Adipocyte (in vitro differentiated cells): ENCODE results near the gene FFAR4.

Experiments used
- DNase-seq: peaks from one replicate; pipeline ENCODE4 v3.0.0-alpha.2; 2015; ENCODE audit warnings: low read depth
- H3K27me3 ChIP-seq: replicated peaks from 2 replicates; pipeline ENCODE4 v1.7.0; 2013; ENCODE audit warnings: mild to moderate bottlenecking, low read length, moderate library complexity; ENCODE audit not compliant: control insufficient read depth, insufficient read depth
- H3K36me3 ChIP-seq: 2 replicates; pipeline ENCODE4 v1.7.0; 2013; ENCODE audit warnings: low read length, mild to moderate bottlenecking, moderate library complexity; ENCODE audit not compliant: control insufficient read depth, insufficient read depth, severe bottlenecking
- H3K4me1 ChIP-seq: 2 replicates; pipeline ENCODE4 v1.7.0; 2013; ENCODE audit warnings: mild to moderate bottlenecking, low read length, moderate library complexity; ENCODE audit not compliant: control insufficient read depth, insufficient read depth
- H3K4me3 ChIP-seq: 2 replicates; pipeline ENCODE4 v1.7.0; 2013; ENCODE audit warnings: mild to moderate bottlenecking, low read length, moderate library complexity
- H3K9ac ChIP-seq: 2 replicates; pipeline ENCODE4 v1.7.0; 2013; ENCODE audit warnings: mild to moderate bottlenecking, low read length, moderate library complexity
- H3K9me3 ChIP-seq: 2 replicates; pipeline ENCODE4 v1.7.0; 2013; ENCODE audit warnings: mild to moderate bottlenecking, low read length, moderate library complexity; ENCODE audit not compliant: control insufficient read depth

FFAR4 gene

GRCh38 chr10:93573051-93573909 is 6.8 kb downstream of the FFAR4 start:
- Histone ChIP-seq H3K27me3 (peaks cover 72% of the 10 kb centered on the region), H3K9me3 (no peaks in the 10 kb centered on the region)

GRCh38 chr10:93573924-93574323 is 7.5 kb downstream of the FFAR4 start:
- Histone ChIP-seq H3K9ac (no peak overlapping the region), H3K27me3 (peaks cover 68% of the 10 kb centered on the region), H3K4me3 (no peak overlapping the region), H3K9me3 (no peaks in the 10 kb centered on the region), H3K36me3 (no peaks in the 10 kb centered on the region), H3K4me1 (no peaks in the 10 kb centered on the region)
- no peak for DNase-seq

More at GRCh38 chr10:93573051-93573909, 6.8 kb downstream of the FFAR4 start:
- no peak for DNase-seq
- Histone ChIP-seq H3K36me3 (no peaks in the 10 kb centered on the region), H3K9ac (no peak overlapping the region), H3K4me3 (no peak overlapping the region), H3K4me1 (no peaks in the 10 kb centered on the region)

GRCh38 chr10:93576888-93577287 is 10.4 kb downstream of the FFAR4 start:
- peaks cover 68% of the 10 kb centered on the region for H3K27me3 ChIP-seq
- H3K36me3 ChIP-seq: no peaks in the 10 kb centered on the region
- DNase-seq: no peak

GRCh38 chr10:93577565-93577964 is 11.1 kb downstream of the FFAR4 start:
- Histone ChIP-seq H3K9ac (no peak overlapping the region), H3K27me3 (peaks cover 61% of the 10 kb centered on the region), H3K36me3 (no peaks in the 10 kb centered on the region), H3K4me3 (no peak overlapping the region), H3K9me3 (peaks cover 16% of the 10 kb centered on the region), H3K4me1 (no peaks in the 10 kb centered on the region)
- no peak for DNase-seq

More at GRCh38 chr10:93576888-93577287, 10.4 kb downstream of the FFAR4 start:
- no peaks in the 10 kb centered on the region for H3K4me1 ChIP-seq
- no peak overlapping the region for H3K4me3 ChIP-seq
- H3K9ac ChIP-seq: no peak overlapping the region
- H3K9me3 ChIP-seq: peaks cover 16% of the 10 kb centered on the region

- Histone ChIP-seq H3K9me3 (peaks cover 16% of the 10 kb centered on the region), H3K4me3 (no peak overlapping the region), H3K9ac (no peak overlapping the region), H3K27me3 (peaks cover 53% of the 10 kb centered on the region), H3K4me1 (no peaks in the 10 kb centered on the region), H3K36me3 (no peaks in the 10 kb centered on the region)
- no peak for DNase-seq
These were observed 12.6 kb downstream of the FFAR4 start for GRCh38 chr10:93579089-93579488.

GRCh38 chr10:93579985-93580711 is 13.7 kb downstream of the FFAR4 start:
- Histone ChIP-seq H3K9me3 (peaks cover 16% of the 10 kb centered on the region), H3K27me3 (peaks cover 48% of the 10 kb centered on the region), H3K4me3 (no peak overlapping the region), H3K36me3 (no peaks in the 10 kb centered on the region), H3K9ac (no peak overlapping the region), H3K4me1 (no peaks in the 10 kb centered on the region)
- no peak for DNase-seq

GRCh38 chr10:93580828-93581227 is 14.4 kb downstream of the FFAR4 start:
- no peak overlapping the region for H3K9ac ChIP-seq
- no peaks in the 10 kb centered on the region for H3K4me1 ChIP-seq
- H3K27me3 ChIP-seq: peaks cover 43% of the 10 kb centered on the region
- H3K4me3 ChIP-seq: no peak overlapping the region
- no peak for DNase-seq
- no peaks in the 10 kb centered on the region for H3K36me3 ChIP-seq
- peaks cover 16% of the 10 kb centered on the region for H3K9me3 ChIP-seq

- no peak overlapping the region for H3K9ac ChIP-seq
- DNase-seq: no peak
- H3K4me1 ChIP-seq: no peaks in the 10 kb centered on the region
- peaks cover 26% of the 10 kb centered on the region for H3K27me3 ChIP-seq
- peaks cover 12% of the 10 kb centered on the region for H3K9me3 ChIP-seq
- H3K4me3 ChIP-seq: no peak overlapping the region
- no peaks in the 10 kb centered on the region for H3K36me3 ChIP-seq
These were observed 18.0 kb downstream of the FFAR4 start for GRCh38 chr10:93584445-93584844.

GRCh38 chr10:93589648-93590562 is 23.4 kb downstream of the FFAR4 start:
- Histone ChIP-seq H3K4me3 (no peak overlapping the region), H3K9me3 (no peaks in the 10 kb centered on the region), H3K4me1 (peaks cover 10% of the 10 kb centered on the region), H3K36me3 (peaks cover 16% of the 10 kb centered on the region), H3K9ac (no peak overlapping the region), H3K27me3 (peaks cover 3% of the 10 kb centered on the region)
- no peak for DNase-seq

- H3K27me3 ChIP-seq: no peaks in the 10 kb centered on the region
- no peak overlapping the region for H3K9ac ChIP-seq
- H3K4me1 ChIP-seq: peaks cover 10% of the 10 kb centered on the region
- H3K4me3 ChIP-seq: no peak overlapping the region
- H3K9me3 ChIP-seq: no peaks in the 10 kb centered on the region
- peaks cover 22% of the 10 kb centered on the region for H3K36me3 ChIP-seq
- DNase-seq: no peak
These were observed 24.2 kb downstream of the FFAR4 start for GRCh38 chr10:93590638-93591037.
